Thymus (tissue), 11 donors: ENCODE measurements around the gene USF2. TPM values are rescaled to one million over a fixed set of nuclear protein-coding genes. Genes with fewer than 3 reads are reported as not detected.
A peak's percentile ranks its signal among the peaks of the same experiment; 100 is the strongest.

ENCODE experiments used
- DNase-seq, 9 donors: peaks; one replicate each; pipeline ENCODE4 v3.0.0-alpha.2; 2013; ENCODE audit warnings: low spot score in 9 of 9, low read depth in 6 of 9, missing footprints in 1 of 9
- H3K27ac ChIP-seq, 2 donors: one replicate each; pipeline ENCODE4 v1.5.1; 2013; ENCODE audit warnings: control low read depth in 1 of 2, low read depth in 1 of 2, low read length in 1 of 2, mild to moderate bottlenecking in 1 of 2, moderate library complexity in 1 of 2
- H3K27me3 ChIP-seq, 2 donors: one replicate each; pipeline ENCODE4 v1.5.1; 2013; ENCODE audit warnings: low read length in 1 of 2; ENCODE audit not compliant: control insufficient read depth in 2 of 2, insufficient read depth in 1 of 2
- H3K36me3 ChIP-seq, 2 donors: one replicate each; pipeline ENCODE4 v1.5.1; 2013; ENCODE audit warnings: low read length in 1 of 2, mild to moderate bottlenecking in 1 of 2, moderate library complexity in 1 of 2; ENCODE audit not compliant: control insufficient read depth in 2 of 2, insufficient read depth in 2 of 2
- H3K4me1 ChIP-seq, 2 donors: one replicate each; pipeline ENCODE4 v1.5.1; 2013; ENCODE audit warnings: low read length in 2 of 2; ENCODE audit not compliant: control insufficient read depth in 2 of 2, insufficient read depth in 2 of 2
- H3K4me3 ChIP-seq, 2 donors: one replicate each; pipeline ENCODE4 v1.5.1; 2013; ENCODE audit warnings: low read length in 2 of 2, control low read depth in 1 of 2, mild to moderate bottlenecking in 1 of 2
- H3K9me3 ChIP-seq, 2 donors: one replicate each; pipeline ENCODE4 v1.5.1; 2013; ENCODE audit warnings: low read length in 1 of 2, mild to moderate bottlenecking in 1 of 2; ENCODE audit not compliant: control insufficient read depth in 2 of 2, insufficient read depth in 1 of 2
- WGBS: extraction: QIAGEN DNeasy Blood & Tissue Kit; methylation state at CpG from one replicate; pipeline ENCODE4 v1.1.7; 2013; 5-methylcytosine and 5-hydroxymethylcytosine counted together
- polyA plus RNA-seq: library from polyadenylated mRNA; stranded (reverse); fragments of 200-250 nt; gene quantifications from one replicate; pipeline ENCODE4 v1.2.3, GENCODE V29; 2013
- total RNA-seq: library from RNA; stranded (reverse); fragments of 120-200 nt; gene quantifications from one replicate; pipeline ENCODE4 v1.2.4, GENCODE V29; 2013
- donor health status: healthy.

The USF2 gene
- total and polyA plus RNA-seq, 2 donors: 58.8 to 151 TPM

GRCh38 chr19:35261356-35262100 lies 7.2 kb upstream of the USF2 start:
- Histone ChIP-seq H3K4me1 (peaks cover 0 to 13% of the 10 kb centered on the region in 2 donors), H3K36me3 (peaks cover 0 to 2% of the 10 kb centered on the region in 2 donors)

GRCh38 chr19:35262101-35262761 lies 6.5 kb upstream of the USF2 start:
- Histone ChIP-seq H3K9me3 (no peaks in the 10 kb centered on the region), H3K4me3 (no peak overlapping the region), H3K36me3 (peaks cover 0 to 2% of the 10 kb centered on the region in 2 donors), H3K27ac (no peak overlapping the region), H3K4me1 (peaks cover 3 to 18% of the 10 kb centered on the region in 2 donors), H3K27me3 (peaks cover 0 to 4% of the 10 kb centered on the region in 2 donors)
- DNase-seq: no peak
- WGBS: 81% methylated on average over 17 of the region's 17 CpGs

More at GRCh38 chr19:35261356-35262100, 7.2 kb upstream of the USF2 start:
- DNase-seq: no peak
- Histone ChIP-seq H3K4me3 (no peak overlapping the region), H3K27me3 (peaks cover 0 to 4% of the 10 kb centered on the region in 2 donors), H3K9me3 (no peaks in the 10 kb centered on the region), H3K27ac (no peak overlapping the region)
- WGBS: 92% methylated on average over 12 of the region's 12 CpGs

- H3K27me3 ChIP-seq: peaks cover 0 to 4% of the 10 kb centered on the region in 2 donors
- H3K4me1 ChIP-seq: peaks cover 3 to 18% of the 10 kb centered on the region in 2 donors
- 85% methylated on average over 7 of the region's 7 CpGs for WGBS
- no peak overlapping the region for H3K27ac ChIP-seq
- H3K4me3 ChIP-seq: no peak overlapping the region
- no peaks in the 10 kb centered on the region for H3K9me3 ChIP-seq
- peaks cover 0 to 2% of the 10 kb centered on the region in 2 donors for H3K36me3 ChIP-seq
- no peak for DNase-seq
Measured at GRCh38 chr19:35264268-35265125, 4.3 kb upstream of the USF2 start.

DNA sequence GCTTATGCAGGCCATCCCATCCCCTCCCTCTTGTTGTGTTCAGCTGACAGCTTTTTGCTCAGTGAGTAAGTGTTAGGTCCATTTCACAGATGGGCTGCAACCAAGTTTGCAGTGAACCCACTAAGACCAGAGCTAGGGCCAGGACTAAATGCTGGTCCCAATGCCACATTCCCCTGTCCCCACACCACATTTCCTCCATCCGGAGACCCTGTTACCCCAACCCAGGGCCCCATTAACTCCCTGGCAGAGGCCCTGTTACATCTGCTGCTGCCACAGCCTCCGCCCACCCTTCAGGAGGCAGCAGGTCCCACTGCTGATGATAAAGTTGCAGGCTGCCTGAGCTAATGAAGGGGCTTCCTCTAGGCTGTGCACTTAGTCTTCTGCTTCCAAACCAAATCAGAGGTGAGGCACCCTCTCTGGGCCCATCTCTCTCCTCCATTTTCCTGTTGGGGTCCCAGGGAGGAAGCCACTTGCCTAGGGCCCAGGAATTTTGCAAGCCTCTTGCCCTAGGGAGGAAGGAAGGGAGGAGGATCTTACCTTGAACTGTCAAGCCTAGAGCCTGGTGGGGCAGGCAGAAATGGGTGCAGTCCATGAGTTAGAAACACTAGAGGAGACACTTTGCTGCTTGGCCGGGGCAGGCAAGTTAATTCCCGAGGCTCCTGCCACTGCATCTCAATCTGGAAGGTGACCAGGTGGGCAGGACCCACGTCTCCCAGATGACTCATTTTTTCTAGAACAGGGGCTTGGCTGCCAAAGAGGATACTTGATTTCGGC lies 3.4 kb upstream of the USF2 start:
- no peaks in the 10 kb centered on the region for H3K9me3 ChIP-seq
- no peak for DNase-seq
- peaks cover 9 to 25% of the 10 kb centered on the region in 2 donors for H3K4me1 ChIP-seq
- H3K36me3 ChIP-seq: peaks cover 1 to 3% of the 10 kb centered on the region in 2 donors
- H3K27ac ChIP-seq: no peak overlapping the region
- H3K4me3 ChIP-seq: no peak overlapping the region
- H3K27me3 ChIP-seq: peaks cover 0 to 4% of the 10 kb centered on the region in 2 donors
- WGBS: 93% methylated on average over 6 of the region's 6 CpGs

DNA sequence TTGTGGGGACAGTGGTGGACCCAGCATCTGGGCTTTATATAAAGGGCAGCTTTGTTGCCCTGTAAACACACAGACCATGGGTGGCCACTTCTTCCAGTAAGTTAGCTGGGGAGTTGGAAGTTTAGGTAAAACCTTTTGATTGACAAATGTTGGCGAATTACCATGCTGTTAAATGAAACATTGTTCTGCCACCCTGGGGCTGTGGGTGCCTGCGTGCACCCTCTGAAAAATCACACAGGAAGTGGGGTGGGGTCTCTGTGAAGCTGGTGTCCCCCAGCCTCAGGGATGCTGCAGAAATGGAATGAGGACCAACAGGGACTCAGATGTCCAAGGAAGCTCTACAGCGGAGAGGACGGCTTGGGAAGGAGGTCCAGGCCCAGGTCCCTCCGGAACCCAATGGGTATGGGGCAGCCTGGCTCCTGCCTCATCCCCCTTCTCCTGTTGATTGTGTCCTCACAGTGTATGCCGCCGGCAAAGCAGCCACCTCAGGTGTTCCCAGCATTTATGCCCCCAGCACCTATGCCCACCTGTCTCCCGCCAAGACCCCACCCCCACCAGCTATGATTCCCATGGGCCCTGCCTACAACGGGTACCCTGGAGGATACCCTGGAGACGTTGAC lies 2.8 kb upstream of the USF2 start:
- Histone ChIP-seq H3K4me3 (no peak overlapping the region), H3K27ac (no peak overlapping the region), H3K27me3 (peaks cover 0 to 4% of the 10 kb centered on the region in 2 donors), H3K4me1 (peaks cover 11 to 25% of the 10 kb centered on the region in 2 donors), H3K9me3 (no peaks in the 10 kb centered on the region), H3K36me3 (peaks cover 8 to 10% of the 10 kb centered on the region in 2 donors)
- DNase-seq: no peak
- WGBS: 94% methylated on average over 10 of the region's 10 CpGs

DNA sequence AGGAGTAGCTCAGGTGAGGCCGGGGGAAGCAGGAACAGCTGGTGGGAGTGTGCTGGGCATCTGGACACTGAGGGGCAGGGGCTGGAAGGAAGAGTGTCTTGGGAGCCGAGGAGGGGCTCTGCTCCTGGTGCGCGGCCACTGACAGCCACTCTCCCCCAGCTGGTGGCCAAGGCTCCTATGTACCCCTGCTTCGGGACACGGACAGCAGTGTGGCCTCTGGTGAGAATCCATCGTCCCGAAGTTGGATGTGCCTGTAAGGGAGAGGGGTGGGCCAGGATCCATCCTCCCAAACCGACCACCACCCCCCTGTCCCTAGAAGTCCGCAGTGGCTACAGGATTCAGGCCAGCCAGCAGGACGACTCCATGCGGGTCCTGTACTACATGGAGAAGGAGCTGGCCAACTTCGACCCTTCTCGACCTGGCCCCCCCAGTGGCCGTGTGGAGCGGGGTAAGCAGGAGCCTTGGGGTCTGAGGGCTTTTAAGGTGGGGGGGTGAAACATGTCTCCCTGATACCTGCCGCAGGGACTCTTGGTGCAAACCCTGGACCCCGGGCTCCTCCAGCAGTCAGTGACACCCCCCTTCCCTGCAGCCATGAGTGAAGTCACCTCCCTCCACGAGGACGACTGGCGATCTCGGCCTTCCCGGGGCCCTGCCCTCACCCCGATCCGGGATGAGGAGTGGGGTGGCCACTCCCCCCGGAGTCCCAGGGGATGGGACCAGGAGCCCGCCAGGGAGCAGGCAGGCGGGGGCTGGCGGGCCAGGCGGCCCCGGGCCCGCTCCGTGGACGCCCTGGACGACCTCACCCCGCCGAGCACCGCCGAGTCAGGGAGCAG lies 2.0 kb upstream of the USF2 start:
- peak overlapping the region in 1 of 2 donors; percentile 99 for H3K27ac ChIP-seq
- no peaks in the 10 kb centered on the region for H3K9me3 ChIP-seq
- H3K27me3 ChIP-seq: peaks cover 0 to 4% of the 10 kb centered on the region in 2 donors
- peak overlapping the region; percentile 65 to 94 for H3K4me3 ChIP-seq
- 53% methylated on average over 39 of the region's 39 CpGs for WGBS
- peaks cover 11 to 25% of the 10 kb centered on the region in 2 donors for H3K4me1 ChIP-seq
- no peak for DNase-seq
- peaks cover 16 to 17% of the 10 kb centered on the region in 2 donors for H3K36me3 ChIP-seq

- Histone ChIP-seq H3K9me3 (no peaks in the 10 kb centered on the region), H3K4me1 (peaks cover 11 to 25% of the 10 kb centered on the region in 2 donors), H3K4me3 (peak overlapping the region; percentile 65 to 94), H3K36me3 (peaks cover 22 to 23% of the 10 kb centered on the region in 2 donors), H3K27ac (peak overlapping the region; percentile 80 to 99), H3K27me3 (peaks cover 0 to 2% of the 10 kb centered on the region in 2 donors)
- WGBS: under 1% methylated on average over 40 of the region's 40 CpGs
- DNase-seq: peak in 3 of 9 donors; percentile 8 to 47 (median 44)
Measured at GRCh38 chr19:35267353-35267817, 1.4 kb upstream of the USF2 start.
